GM21723 (cell line): Measurements from ENCODE around the gene CARD14.
"Not testable (repeated sequence)": the region's sequence is repeated elsewhere in the genome, so short reads cannot be mapped to it uniquely, and the experiment has no call there.

Experiments
- ATAC-seq: cut with Tn5 transposase; IDR thresholded peaks from one replicate; pipeline ENCODE4 v1.9.1; 2021; ENCODE audit warnings: mild to moderate bottlenecking, moderate library complexity; ENCODE audit not compliant: unreplicated experiment

CARD14 gene

DNA sequence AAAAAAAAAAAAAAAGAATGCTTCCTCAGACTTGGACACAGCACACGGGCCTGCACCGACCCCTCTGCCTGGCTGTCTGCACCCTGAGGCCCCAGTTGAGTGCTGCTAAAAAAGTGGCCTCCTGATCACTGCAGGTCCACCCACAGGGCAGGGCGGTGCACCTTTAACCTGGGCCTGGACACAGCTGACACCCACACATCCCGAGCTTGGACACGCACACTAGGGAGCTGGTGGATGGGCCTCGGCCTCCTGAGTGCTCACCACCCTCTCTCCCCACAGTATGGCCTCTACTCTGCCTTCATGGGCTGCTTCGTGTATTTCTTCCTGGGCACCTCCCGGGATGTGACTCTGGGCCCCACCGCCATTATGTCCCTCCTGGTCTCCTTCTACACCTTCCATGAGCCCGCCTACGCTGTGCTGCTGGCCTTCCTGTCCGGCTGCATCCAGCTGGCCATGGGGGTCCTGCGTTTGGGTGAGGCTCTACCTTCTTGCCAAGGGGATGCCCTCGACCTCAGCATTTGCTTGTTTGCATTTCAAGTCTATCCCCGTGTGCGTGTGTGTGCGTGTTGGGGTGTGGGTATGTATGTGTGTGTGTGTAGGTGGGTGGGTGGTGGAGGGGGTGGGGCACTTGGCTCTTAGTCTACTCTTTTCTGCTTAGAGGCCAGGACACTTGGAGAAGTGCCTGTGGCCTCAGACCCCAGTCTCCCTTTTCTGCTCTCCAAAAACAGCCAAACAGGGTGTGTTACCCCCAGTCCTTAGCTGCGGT lies 52.7 kb downstream of the CARD14 start:
- no peak for ATAC-seq

DNA sequence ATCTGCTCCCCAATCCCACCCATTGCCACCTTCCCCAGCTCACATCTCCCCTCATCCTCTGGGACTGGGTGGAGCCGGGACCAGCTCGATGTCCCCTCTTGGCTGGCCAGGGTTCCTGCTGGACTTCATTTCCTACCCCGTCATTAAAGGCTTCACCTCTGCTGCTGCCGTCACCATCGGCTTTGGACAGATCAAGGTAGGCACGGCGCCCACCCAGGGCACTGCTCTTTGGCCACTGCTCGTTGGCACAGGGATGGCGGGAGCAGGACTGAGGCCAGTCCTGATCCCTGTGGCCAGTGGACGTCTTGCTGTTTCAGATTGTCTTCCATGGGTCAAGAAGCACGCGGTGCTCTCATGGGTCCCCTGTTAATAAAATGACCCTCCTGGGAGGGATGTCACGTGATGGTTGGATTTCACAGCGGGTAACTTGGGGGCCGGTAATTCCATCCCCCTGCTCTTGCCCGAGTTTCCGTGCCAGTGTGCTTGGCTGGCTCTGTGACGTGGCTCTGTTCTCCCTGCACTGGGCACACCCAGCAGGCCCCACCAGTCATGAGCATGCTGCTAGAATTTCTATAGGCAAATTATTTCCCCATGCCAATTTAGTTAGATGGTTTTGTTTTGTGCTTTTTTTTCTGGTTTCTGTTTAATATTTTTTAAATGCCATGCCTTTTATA lies 53.4 kb downstream of the CARD14 start:
- ATAC-seq = no peak

DNA sequence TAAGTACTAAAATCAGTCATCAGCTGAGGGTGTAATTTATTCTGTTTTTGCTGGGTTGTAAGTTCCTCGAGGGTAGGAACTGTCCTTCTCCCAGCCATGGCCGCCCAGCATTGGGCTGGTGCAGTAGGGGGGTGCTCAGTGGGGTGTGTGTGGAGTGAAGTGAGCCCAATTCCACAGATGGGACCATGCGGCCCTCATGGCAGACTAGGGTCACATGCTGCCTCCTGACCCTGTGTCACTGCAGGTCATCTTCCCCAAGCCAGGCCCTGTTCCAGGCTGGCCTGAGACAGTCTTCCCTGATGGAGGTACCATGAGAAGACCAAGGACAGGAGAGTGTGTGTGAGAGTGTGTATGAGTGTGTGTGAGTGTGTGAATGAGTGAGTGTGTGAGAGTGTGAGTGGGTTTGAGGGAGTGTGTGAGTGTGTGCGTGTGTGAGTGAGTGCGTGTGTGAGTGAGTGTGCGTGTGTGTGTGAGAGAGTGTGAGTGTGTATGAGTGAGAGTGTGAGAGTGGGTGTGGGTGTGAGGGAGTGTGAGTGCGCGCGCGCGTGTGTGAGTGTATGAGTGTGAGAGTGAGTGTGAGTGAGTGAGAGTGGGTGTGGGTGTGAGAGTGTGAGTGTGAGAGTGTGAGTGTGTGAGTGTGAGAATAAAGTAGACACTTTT lies 54.1 kb downstream of the CARD14 start:
- ATAC-seq = no peak

DNA sequence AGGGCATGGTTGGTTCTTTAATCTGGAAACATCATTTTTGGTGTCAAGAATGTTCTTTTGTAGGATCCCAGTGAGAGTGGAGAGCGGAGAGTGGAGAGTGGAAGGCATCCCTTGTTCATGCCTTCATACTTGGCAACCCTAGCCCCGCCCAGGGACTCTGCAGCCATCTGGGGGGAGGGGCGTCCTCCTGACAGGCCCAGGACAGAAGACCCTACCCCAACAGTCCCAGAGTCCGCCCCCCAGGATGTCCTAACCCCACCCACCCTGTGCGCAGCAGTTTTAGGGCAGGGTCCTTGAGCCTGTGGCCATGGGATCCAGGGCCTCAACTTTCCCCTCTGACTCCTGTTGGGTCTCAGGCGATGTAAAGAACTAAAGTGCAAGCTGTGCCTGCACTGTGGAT lies 54.9 kb downstream of the CARD14 start:
- ATAC-seq = no peak

DNA sequence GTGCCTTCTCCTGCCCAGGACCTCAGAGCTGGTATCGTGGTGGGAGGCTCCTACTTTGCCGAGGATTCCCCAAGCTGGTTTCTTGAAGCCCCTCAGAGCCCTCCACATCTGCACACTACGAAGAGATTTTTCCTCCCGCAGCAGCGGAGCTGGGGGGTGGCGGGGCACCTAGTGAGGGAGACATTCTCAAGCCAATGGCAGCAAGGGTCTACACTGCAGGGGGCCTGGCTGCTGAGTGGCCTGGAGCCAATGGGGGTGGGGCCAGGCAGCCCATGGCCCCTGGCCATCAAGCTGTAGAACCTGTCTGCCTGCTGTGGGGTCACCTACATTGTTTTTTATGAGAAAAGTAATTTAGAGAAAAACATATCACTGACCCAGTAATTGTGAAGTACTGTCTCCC lies 55.4 kb downstream of the CARD14 start:
- no peak for ATAC-seq

DNA sequence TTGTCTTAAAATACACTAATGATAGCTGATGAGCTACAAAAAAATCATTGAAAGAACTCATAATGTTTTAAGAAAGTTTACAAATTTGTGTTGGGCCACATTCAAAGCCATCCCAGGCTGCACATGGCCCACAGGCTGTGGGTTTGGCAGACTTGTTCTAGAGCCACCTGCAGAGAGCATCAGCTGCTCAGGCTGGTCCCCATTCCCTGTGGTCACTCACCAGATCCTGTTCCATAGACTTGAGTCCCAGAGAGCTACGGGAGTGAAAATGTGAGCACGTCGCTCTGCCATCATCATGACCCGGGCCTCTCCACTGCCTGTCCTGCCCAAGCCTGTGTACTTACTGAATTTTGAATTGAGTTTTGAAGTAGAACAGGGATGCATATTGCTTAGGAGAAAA lies 57.3 kb downstream of the CARD14 start:
- no peak for ATAC-seq

DNA sequence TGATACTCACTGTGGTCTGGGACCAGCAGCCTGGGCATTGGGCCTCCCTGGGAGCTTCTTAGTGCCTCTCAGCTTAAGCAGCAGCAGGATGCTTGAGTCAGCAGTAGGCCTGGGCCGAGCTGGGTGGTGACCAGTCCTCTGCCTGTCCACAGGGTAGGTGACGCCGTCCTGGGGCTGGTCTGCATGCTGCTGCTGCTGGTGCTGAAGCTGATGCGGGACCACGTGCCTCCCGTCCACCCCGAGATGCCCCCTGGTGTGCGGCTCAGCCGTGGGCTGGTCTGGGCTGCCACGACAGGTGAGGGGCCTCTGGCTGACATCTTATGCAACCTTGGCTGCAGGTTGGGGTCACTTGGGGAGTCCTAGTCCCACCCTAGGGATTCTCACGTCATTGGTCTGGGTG lies 57.8 kb downstream of the CARD14 start:
- no peak for ATAC-seq

DNA sequence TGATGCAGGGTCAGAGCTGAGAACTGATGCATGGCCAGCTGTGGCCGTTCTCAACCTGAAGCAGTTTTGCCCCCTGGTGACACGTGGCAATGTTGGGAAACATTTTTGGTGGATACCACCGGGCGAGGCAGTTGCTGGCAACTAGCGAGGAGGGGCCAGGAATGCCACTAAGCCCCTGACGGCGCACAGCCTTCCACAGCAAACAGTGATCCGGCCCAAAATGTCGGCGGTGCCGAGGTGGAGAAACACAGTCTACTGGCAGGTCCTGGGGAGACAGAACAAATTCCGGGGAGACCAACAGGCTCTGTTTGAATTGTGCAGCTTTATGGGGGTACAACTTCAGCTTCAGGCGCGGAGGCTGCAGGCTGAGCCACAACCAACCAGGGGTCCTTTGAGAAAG lies 58.6 kb downstream of the CARD14 start:
- no peak for ATAC-seq

DNA sequence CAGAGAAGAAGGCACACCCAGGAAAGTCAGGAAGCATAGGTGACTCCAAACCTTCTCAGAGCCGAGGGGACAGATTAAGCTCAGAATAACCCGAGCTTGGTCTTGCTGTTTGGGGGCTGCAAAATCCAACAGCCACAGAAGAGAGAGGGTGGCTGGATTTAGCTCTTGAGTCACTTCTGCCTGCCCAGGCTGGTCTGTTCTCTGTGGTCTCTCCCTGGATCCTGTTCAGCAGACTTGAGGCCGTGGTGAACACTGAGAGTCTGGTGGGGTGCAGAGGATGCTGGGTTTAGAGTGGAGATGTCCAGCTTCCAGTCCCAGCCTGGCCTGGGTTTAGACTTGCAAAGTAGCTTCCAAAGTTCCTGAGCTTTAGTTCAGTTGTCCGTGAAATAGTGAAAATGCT lies 59.2 kb downstream of the CARD14 start:
- no peak for ATAC-seq

DNA sequence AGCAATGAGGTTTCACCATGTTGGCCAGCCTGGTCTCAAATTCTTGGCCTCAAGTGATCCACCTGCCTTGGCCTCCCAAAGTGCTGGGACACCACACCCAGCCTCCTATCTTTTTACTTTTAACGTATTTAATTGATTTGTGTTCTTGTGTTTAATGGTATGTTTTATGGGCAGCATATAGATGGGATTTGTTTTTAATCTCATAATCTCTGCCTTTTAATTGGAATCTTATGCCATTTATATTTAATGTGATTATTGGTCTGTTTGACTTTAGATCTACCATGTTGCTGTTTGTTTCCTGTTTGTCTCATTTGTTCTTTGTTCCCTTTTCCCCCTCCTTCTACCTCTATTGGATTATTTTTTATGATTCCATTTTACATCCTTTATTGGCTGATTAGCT lies 62.6 kb downstream of the CARD14 start:
- no peak for ATAC-seq

DNA sequence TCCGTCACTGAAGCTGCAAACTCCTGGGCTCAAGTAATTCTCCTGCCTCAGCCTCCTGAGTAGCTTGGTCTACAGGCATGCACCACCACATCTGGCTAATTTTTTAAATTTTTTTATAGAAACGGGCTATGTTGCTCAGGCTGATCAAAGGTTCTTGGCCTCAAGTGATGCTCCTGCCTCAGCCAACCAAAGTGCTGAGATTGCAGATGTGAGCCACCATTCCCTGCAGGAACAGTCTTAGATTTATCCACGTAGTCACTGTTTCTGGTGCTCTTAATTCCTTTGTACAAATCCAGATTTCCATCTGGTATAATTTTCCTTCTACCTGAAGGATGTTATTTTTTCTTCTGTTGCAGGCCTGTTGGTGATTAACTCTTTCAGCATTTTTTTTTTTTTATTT lies 63.4 kb downstream of the CARD14 start:
- no peak for ATAC-seq

DNA sequence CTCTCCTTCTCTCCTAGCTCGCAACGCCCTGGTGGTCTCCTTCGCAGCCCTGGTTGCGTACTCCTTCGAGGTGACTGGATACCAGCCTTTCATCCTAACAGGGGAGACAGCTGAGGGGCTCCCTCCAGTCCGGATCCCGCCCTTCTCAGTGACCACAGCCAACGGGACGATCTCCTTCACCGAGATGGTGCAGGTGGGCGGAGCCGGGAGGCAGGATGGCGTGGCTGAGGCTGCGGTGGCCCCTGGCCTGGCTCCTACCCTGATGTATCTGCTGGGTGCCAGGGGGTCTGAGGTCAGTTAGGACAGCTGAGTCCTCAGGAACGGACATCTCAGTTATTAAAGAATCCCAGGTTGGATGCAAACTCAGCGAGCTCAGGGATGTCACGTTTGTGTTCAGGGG lies 67.1 kb downstream of the CARD14 start:
- no peak for ATAC-seq

DNA sequence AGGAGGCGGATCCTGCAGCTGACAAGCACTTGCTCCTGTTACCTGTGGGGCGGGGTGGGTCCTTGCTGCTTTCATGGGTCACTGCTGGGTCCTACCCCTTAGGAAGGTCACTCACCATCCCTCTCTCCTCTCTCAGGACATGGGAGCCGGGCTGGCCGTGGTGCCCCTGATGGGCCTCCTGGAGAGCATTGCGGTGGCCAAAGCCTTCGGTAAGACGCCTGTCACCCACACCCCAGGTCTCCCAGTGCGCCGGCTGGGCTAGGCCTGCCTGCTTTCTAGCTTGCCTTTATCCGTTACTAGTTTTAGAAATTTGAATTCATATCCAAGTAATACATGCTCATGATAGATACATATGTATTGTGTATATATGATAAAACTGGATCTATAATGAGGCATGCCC lies 67.6 kb downstream of the CARD14 start:
- ATAC-seq = no peak

DNA sequence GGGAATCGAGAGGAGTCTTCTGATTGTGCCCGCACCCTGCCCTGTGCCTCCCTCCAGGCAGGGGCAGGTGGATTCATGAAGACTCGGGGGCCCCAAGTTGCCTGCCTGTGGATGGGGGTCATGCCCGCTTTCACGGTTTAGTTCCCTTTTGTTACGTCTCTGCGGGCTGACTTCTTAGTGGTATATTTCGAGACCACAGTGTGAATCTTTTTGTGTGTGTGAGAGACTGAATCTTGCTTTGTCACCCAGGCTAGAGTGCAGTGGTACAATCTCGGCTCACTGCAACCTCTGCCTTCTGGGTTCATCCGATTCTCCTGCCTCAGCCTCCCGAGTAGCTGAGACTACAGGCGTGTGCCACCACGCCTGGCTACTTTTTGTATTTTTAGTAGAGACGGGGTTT lies 72.7 kb downstream of the CARD14 start:
- ATAC-seq = no peak

DNA sequence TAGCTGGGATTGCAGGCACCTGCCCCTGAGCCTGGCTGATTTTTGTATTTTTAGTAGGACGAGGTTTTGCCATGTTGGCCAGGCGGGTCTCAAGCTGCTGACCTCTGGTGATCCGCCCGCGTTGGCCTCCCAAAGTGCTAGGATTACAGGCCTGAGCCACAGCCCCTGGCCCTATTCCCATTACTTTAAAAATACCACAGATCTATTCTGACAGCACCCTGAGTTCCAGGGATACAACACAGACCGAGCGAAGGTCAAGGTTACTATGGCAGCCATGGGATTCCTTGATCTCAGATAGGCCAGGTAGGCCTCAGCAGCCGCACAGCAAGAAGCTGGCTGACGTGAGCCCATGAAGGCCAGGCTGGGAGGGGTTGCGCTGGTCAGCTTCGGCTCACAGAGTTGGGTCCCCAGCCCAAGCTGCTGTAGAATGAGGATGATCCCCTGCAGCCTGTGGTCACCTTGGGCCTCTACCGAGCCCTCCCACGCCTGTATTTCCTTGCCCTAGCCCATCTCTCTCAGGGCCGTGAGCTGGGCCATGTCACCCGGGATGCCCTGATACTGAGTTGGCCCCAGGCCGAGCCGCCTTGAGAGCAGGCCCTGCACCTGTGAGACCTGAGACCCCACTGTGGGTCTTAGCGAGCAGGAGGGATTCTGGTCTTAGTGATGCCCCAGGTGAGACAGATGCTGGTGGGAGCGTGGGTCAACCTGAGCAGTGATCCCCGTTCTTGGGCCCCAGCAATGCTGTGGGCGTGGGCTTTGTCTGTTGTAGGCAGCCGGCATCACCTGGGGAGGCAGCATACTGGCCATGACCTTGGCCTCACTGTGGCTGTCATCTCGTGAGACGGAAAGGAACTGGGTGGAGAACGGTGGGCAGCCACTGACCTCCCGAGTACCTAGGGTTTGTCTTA lies 74.0 kb downstream of the CARD14 start:
- ATAC-seq = no peak

DNA sequence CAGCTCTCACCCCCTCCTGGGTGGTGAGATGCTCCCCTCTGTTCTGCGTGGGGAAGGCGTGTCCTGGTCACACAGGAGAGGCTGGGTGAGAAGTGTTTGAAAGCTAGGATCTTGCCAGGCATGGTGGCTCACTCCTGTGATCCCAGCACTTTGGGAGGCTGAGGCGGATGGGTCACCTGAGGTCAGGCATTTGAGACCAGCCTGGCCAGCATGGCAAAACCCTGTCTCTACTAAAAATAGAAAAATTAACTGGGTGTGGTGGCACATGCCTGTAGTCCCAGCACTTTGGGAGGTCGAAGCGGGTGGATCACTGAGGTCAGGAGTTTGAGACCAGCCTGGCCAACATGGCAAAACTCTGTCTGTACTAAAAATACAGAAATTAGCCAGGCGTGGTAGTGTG lies 74.6 kb downstream of the CARD14 start:
- ATAC-seq = not testable (repeated sequence)

DNA sequence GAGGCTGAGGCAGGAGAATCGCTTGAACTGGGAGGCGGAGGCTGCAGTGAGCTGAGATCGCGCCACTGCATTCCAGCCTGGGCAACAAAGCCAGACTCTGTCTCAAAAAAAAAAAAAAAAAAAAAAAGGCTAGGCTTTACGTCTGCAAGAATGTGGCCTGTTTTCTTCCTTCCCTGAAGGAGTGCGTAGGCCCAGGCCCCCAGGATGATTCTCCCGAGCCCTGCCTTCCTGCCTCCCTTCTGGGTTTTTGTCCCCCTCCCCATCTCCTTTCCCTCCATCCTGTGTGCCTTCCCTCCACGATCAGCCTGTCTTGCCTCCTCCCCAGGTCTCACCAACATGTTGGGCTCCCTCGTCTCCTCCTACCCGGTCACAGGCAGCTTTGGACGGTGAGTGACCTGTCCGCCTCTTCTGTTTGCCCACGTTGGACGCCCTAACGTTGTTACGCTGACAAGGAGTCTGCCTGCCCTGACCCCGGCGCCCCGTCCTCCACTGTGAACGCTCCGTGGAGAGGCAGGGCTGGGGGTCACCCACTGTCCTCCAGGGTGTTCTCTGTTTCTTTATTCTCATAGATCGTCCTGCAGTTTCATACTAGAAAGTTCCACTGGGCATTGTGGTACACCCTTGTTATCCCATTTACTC lies 75.2 kb downstream of the CARD14 start:
- no peak for ATAC-seq

DNA sequence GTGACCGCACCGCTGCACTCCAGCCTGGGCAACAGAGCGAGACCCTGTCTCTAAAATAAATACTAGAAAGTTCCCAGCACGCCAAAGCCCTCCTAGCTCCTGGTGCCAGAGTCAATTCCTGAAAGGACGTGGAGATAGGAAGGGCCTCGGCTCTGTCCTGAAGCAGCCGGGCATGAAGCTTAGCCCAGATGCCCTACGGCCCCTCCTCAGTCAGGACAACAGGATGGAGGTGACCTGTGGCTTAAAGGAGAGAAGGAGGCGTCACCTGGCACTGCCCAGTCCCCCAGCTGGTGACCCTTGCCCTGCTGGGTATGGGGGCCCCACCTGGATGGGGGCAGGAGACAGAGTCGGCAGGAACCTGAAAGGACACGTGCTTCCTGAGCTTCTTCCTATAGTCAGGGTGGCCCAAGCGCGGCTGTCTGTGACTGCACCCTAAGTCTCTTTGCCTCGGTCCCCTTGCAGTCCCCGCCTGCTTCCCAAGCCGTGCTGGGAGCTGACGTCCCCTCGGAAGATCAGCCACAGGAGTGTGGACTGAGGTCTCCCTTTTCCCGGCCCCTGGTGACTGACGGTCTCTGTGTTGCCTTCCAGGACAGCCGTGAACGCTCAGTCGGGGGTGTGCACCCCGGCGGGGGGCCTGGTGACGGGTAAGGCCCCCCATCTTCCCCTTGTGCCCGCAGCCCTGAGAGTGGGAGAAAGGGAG lies 75.9 kb downstream of the CARD14 start:
- ATAC-seq = no peak

DNA sequence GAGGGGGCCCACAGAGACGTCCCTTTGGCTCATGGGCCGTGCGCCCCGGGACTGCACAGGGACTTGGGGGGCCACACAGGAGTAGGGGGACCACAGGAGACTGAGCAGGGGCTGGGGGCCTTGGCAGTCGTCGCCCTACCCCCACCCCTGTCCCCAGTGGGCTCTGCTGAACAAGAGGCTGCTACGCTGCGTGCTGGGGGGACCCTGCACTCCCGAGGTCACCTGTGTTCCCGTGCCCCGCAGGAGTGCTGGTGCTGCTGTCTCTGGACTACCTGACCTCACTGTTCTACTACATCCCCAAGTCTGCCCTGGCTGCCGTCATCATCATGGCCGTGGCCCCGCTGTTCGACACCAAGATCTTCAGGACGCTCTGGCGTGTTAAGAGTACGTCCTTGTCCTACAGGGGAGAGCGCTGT lies 76.4 kb downstream of the CARD14 start:
- ATAC-seq = no peak

DNA sequence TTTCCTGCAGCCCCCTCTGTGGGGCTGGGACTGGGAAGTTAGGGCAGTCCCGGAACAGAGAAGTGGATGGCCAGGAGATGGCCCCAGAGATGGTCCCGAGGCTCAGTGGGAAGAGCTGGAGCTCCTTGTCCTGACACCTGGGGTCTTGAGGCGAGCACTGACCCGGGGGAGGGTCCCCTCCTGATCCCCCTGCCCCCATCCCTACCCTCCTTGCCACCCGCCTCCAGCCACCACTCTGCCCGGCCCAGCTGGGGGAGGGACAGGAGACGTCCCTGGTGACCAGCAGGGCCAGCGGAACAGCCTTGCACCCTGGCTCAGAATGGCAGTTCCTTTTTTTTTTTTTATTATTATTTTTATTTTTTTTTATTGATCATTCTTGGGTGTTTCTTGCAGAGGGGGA lies 76.9 kb downstream of the CARD14 start:
- ATAC-seq = no peak
